Suprapubic skin (tissue), 4 donors: ENCODE data around the gene HNF1B.

Experiments
- CTCF ChIP-seq, 2 donors: fragments of 200-600 bp in 1 of 2; fragments of 450-650 bp in 1 of 2; sonication (generic) in 1 of 2; IDR thresholded peaks; one replicate each; pipeline ENCODE4 v1.5.1; 2016 to 2019; ENCODE audit warnings: antibody characterized with exemption in 2 of 2, mild to moderate bottlenecking in 1 of 2, moderate library complexity in 1 of 2
- EP300 ChIP-seq: sonication (generic); formaldehyde crosslinking; IDR thresholded peaks from one replicate; pipeline ENCODE4 v1.6.1; 2017; ENCODE audit warnings: antibody characterized with exemption
- POLR2A ChIP-seq, 2 donors: fragments of 450-650 bp; IDR thresholded peaks; one replicate each; pipeline ENCODE4 v1.6.1; 2017; ENCODE audit warnings: antibody characterized with exemption in 2 of 2, mild to moderate bottlenecking in 2 of 2, moderate library complexity in 2 of 2
- POLR2AphosphoS5 ChIP-seq, 3 donors: sonication (generic); formaldehyde crosslinking; IDR thresholded peaks; one replicate each; pipeline ENCODE4 v1.6.1; 2017; ENCODE audit warnings: antibody characterized with exemption in 3 of 3

- no peak for TF ChIP-seq CTCF (IDR thresholded peaks at IDR 0.05)
- no peak for TF ChIP-seq POLR2AphosphoS5 (IDR thresholded peaks at IDR 0.05)
- no peak for TF ChIP-seq POLR2A (IDR thresholded peaks at IDR 0.05)
- TF ChIP-seq EP300: no peak
Measured at GRCh38 chr17:37786481-37786880, 41.6 kb upstream of the HNF1B start.
